ENCODE data around the gene OR10J5. TPM values are rescaled to one million over a fixed set of nuclear protein-coding genes. Genes with fewer than 3 reads are reported as not detected.
"Not testable (repeated sequence)": the region's sequence is repeated elsewhere in the genome, so short reads cannot be mapped to it uniquely, and the experiment has no call there.

Gene OR10J5
- not detected in 2 replicates for polyA plus RNA-seq (2014; cell fraction: cytosol; rRNA removed)
- polyA plus RNA-seq (2014; cell fraction: nucleus; rRNA removed): not detected in 2 replicates

- DNase-seq (ENCODE audit: low spot score): no peak
Measured at GRCh38 chr1:159535907-159536306, at the start of gene OR10J5. Gene OR10J5, minus strand, starts transcription at chr1:159536007. Its CDS starts 0 bp downstream, at chr1:159536007.

- DNase-seq (ENCODE audit: low spot score): no peak
Measured at GRCh38 chr1:159584536-159584935, 48.7 kb upstream of the OR10J5 start.

GRCh38 chr1:159581422-159581821, 45.6 kb upstream of the OR10J5 start:
- DNase-seq (ENCODE audit: low spot score): no peak

GRCh38 chr1:159580340-159580739, 44.5 kb upstream of the OR10J5 start:
- no peak for DNase-seq (ENCODE audit: low spot score)

- DNase-seq (ENCODE audit: low spot score): no peak
Measured at GRCh38 chr1:159577446-159577845, 41.6 kb upstream of the OR10J5 start.

- DNase-seq (ENCODE audit: low spot score): no peak
Measured at GRCh38 chr1:159562680-159563079, 26.9 kb upstream of the OR10J5 start.

- DNase-seq (ENCODE audit: low spot score): no peak
Measured at GRCh38 chr1:159561497-159561896, 25.7 kb upstream of the OR10J5 start.

GRCh38 chr1:159560599-159560998, 24.8 kb upstream of the OR10J5 start:
- no peak for DNase-seq (ENCODE audit: low spot score)

- DNase-seq (ENCODE audit: low spot score): no peak
Measured at GRCh38 chr1:159556931-159557369, 21.1 kb upstream of the OR10J5 start.

- no peak for DNase-seq (ENCODE audit: low spot score)
Measured at GRCh38 chr1:159554696-159555095, 18.9 kb upstream of the OR10J5 start.

- DNase-seq (ENCODE audit: low spot score): no peak
Measured at GRCh38 chr1:159554261-159554660, 18.5 kb upstream of the OR10J5 start.

GRCh38 chr1:159548126-159548525, 12.3 kb upstream of the OR10J5 start:
- no peak for DNase-seq (ENCODE audit: low spot score)

GRCh38 chr1:159532922-159533321, 2.9 kb downstream of the OR10J5 start:
- DNase-seq (ENCODE audit: low spot score): no peak

GRCh38 chr1:159524792-159525191, 11.0 kb downstream of the OR10J5 start:
- DNase-seq (ENCODE audit: low spot score): not testable (repeated sequence)

GRCh38 chr1:159510229-159510541, 25.6 kb downstream of the OR10J5 start:
- no peak for DNase-seq (ENCODE audit: low spot score)

- DNase-seq (ENCODE audit: low spot score): no peak
Measured at GRCh38 chr1:159509440-159510228, 26.2 kb downstream of the OR10J5 start.

GRCh38 chr1:159508951-159509350, 26.9 kb downstream of the OR10J5 start:
- no peak for DNase-seq (ENCODE audit: low spot score)

- no peak for DNase-seq (ENCODE audit: low spot score)
Measured at GRCh38 chr1:159505676-159506075, 30.1 kb downstream of the OR10J5 start.

- no peak for DNase-seq (ENCODE audit: low spot score)
Measured at GRCh38 chr1:159501082-159501481, 34.7 kb downstream of the OR10J5 start.

GRCh38 chr1:159494513-159495210, 41.1 kb downstream of the OR10J5 start:
- not testable (repeated sequence) for DNase-seq (ENCODE audit: low spot score)

GRCh38 chr1:159493354-159493753, 42.5 kb downstream of the OR10J5 start:
- DNase-seq (ENCODE audit: low spot score): no peak

GRCh38 chr1:159492575-159493323, 43.1 kb downstream of the OR10J5 start:
- no peak for DNase-seq (ENCODE audit: low spot score)

Data from SK-N-DZ (cell line).